Common myeloid progenitor, CD34-positive (primary cell): ENCODE measurements around the gene CPLX4.
"Not testable (repeated sequence)": the region's sequence is repeated elsewhere in the genome, so short reads cannot be mapped to it uniquely, and the experiment has no call there.

Experiments
- CTCF ChIA-PET: fragments of 350-600 bp; sonication (Branson Sonifier 250); formaldehyde crosslinking; loops from one replicate; lab custom pipeline; 2021; ENCODE audit warnings: antibody characterized with exemption; lab: Charles Lee
- POLR2A ChIA-PET: fragments of 350-600 bp; sonication (Branson Sonifier 250); formaldehyde crosslinking; loops from one replicate; lab custom pipeline; 2021; ENCODE audit warnings: antibody characterized with exemption; lab: Charles Lee
- DNase-seq, 3 donors: peaks; one replicate each; pipeline versions ENCODE4 v3.0.0 to v3.0.0-alpha.2; 2013
- H3K27ac ChIP-seq, 2 experiments: 1 replicate in 1 of 2; 2 replicates in 1 of 2; pipeline ENCODE4 v1.7.0; 2013; ENCODE audit warnings: inconsistent platforms in 2 of 2, low read length in 2 of 2, mild to moderate bottlenecking in 2 of 2, low read depth in 1 of 2, moderate library complexity in 1 of 2; ENCODE audit not compliant: severe bottlenecking in 2 of 2, insufficient read depth in 1 of 2, poor library complexity in 1 of 2
- H3K27me3 ChIP-seq, 5 experiments: replicated peaks in 2 of 5; 1 replicate in 3 of 5; 2 replicates in 2 of 5; pipeline versions ENCODE4 v1.6.1 to v1.7.0; 2013; ENCODE audit warnings: low read length in 4 of 5, mild to moderate bottlenecking in 2 of 5, moderate library complexity in 2 of 5, inconsistent platforms in 1 of 5; ENCODE audit not compliant: insufficient read depth in 5 of 5, control insufficient read depth in 4 of 5
- H3K36me3 ChIP-seq, 4 experiments: 1 replicate in 2 of 4; 2 replicates in 2 of 4; pipeline versions ENCODE4 v1.6.1 to v1.7.0; 2013; ENCODE audit warnings: low read length in 3 of 4, control low read depth in 1 of 4, mild to moderate bottlenecking in 1 of 4; ENCODE audit not compliant: control insufficient read depth in 4 of 4, insufficient read depth in 4 of 4
- H3K4me1 ChIP-seq, 4 experiments: 1 replicate in 3 of 4; 2 replicates in 1 of 4; pipeline versions ENCODE4 v1.6.1 to v1.7.1; 2013; ENCODE audit warnings: low read length in 3 of 4, mild to moderate bottlenecking in 3 of 4, control low read depth in 1 of 4, inconsistent platforms in 1 of 4, moderate library complexity in 1 of 4; ENCODE audit not compliant: control insufficient read depth in 4 of 4, insufficient read depth in 4 of 4; ENCODE audit errors: control extremely low read depth in 1 of 4
- H3K4me3 ChIP-seq, 7 experiments: 1 replicate in 4 of 7; 2 replicates in 3 of 7; pipeline versions ENCODE4 v1.5.1 to v1.7.0; 2013; ENCODE audit warnings: mild to moderate bottlenecking in 7 of 7, low read length in 6 of 7, moderate library complexity in 6 of 7, inconsistent platforms in 2 of 7, low read depth in 2 of 7, control low read depth in 1 of 7; ENCODE audit not compliant: insufficient read depth in 4 of 7, control insufficient read depth in 1 of 7; ENCODE audit errors: extremely low read depth in 1 of 7
- H3K9me3 ChIP-seq, 5 experiments: 1 replicate in 4 of 5; 2 replicates in 1 of 5; pipeline versions ENCODE4 v1.6.1 to v1.7.1; 2013; ENCODE audit warnings: low read length in 4 of 5, mild to moderate bottlenecking in 2 of 5, inconsistent platforms in 1 of 5, low read depth in 1 of 5, moderate library complexity in 1 of 5; ENCODE audit not compliant: control insufficient read depth in 4 of 5, insufficient read depth in 2 of 5; ENCODE audit errors: control extremely low read depth in 1 of 5
- WGBS: methylation state at CpG from one replicate; pipeline ENCODE4 v1.1.5; 2013; ENCODE audit not compliant: insufficient coverage; 5-methylcytosine and 5-hydroxymethylcytosine counted together

The CPLX4 gene

DNA sequence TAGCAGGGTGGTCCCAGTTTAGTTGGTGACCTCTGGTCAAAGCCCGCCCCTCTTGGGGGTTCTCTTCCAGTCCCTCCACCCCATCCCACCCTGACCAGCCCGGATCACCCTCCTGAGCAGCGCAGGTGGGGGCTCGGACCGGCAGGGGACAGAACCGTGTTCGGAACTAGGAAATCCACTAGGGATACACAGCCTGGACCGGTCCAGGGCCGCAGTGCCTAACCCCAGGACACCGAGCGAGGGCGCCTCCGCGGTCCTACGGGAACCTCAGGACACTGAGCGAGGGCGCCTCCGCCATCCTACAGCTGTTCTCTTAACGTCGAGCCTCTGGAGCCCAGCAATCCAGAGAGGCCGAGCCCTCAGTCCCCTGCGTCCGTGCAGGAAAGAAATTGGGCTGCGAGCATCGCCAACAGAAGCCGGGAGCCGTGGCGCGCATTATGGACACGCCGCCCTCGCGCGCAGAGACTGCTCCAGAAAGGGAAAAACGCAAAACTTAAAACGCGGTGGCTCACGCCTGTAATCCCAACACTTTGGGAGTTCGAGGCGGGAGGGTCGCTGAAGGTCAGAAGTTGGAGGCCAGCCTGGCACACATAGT lies 53.7 kb downstream of the CPLX4 start:
- ChIA-PET POLR2A (no interaction called here), CTCF (interaction anchor here (1.3 to 4.3 kb wide), 2 partner anchors 8 to 15 kb away, joined by 7 to 27 read pairs; partner anchors contain the start of gene RAX)
- Histone ChIP-seq H3K4me3 (peak overlapping the region in 3 of 7 experiments; percentile 51 to 69 (median 62)), H3K9me3 (peaks cover 0 to 3% (median 1%) of the 10 kb centered on the region in 5 experiments), H3K27ac (no peak overlapping the region), H3K36me3 (no peaks in the 10 kb centered on the region), H3K27me3 (peaks cover 24 to 74% (median 53%) of the 10 kb centered on the region in 5 experiments), H3K4me1 (peaks cover 0 to 31% (median 12%) of the 10 kb centered on the region in 4 experiments)
- DNase-seq: no peak
- WGBS: 10% methylated on average over 32 of the region's 41 CpGs

DNA sequence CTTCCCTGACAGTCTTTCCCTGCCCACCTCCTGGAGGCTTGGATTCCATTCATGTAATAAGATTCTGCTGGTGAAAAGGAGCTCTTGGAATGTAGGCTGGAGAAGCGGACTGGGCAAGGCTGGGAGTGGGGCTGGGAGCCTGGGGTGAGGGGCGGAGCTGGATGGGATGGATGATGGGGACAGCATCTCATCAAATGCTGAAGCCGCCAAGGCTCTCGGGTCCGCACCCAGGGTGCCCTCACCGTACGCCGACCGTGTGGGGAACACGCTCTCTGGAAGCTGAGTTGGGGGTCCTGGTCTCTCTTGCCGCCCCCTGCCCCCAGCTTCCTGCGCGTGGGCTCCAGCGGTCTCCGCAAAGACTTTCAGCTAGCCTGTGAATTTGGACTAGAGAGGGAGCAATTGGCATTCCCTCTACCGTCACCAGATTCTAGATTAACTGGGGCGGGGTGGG lies 54.3 kb downstream of the CPLX4 start:
- peaks cover 24 to 68% (median 50%) of the 10 kb centered on the region in 5 experiments for H3K27me3 ChIP-seq
- 14% methylated on average over 11 of the region's 17 CpGs for WGBS
- DNase-seq: no peak
- H3K4me3 ChIP-seq: no peak overlapping the region
- peaks cover 0 to 27% (median 9%) of the 10 kb centered on the region in 4 experiments for H3K4me1 ChIP-seq
- no peak overlapping the region for H3K27ac ChIP-seq
- peaks cover 0 to 3% (median 1%) of the 10 kb centered on the region in 5 experiments for H3K9me3 ChIP-seq
- ChIA-PET POLR2A (no interaction called here), CTCF (interaction anchor here (1.1 to 4.3 kb wide), 4 partner anchors 9 to 91 kb away, joined by 3 to 27 read pairs (median 5); partner anchors contain the start of gene RAX)
- H3K36me3 ChIP-seq: no peaks in the 10 kb centered on the region

GRCh38 chr18:59263661-59264060 lies 54.8 kb downstream of the CPLX4 start:
- ChIA-PET CTCF (interaction anchor here (0.7 to 4.3 kb wide), 5 partner anchors 9 to 92 kb away, joined by 3 to 27 read pairs (median 3); partner anchors contain the start of gene RAX), POLR2A (no interaction called here)
- H3K4me3 ChIP-seq: no peak overlapping the region
- H3K9me3 ChIP-seq: peaks cover 0 to 3% (median 1%) of the 10 kb centered on the region in 5 experiments
- H3K27me3 ChIP-seq: peaks cover 24 to 63% (median 48%) of the 10 kb centered on the region in 5 experiments
- WGBS: 13% methylated on average over 7 of the region's 16 CpGs
- H3K36me3 ChIP-seq: no peaks in the 10 kb centered on the region
- no peak overlapping the region for H3K27ac ChIP-seq
- no peak for DNase-seq
- peaks cover 0 to 23% (median 6%) of the 10 kb centered on the region in 4 experiments for H3K4me1 ChIP-seq

- CTCF ChIA-PET: interaction anchor here (1.3 to 4.3 kb wide), 2 partner anchors 9 to 12 kb away, joined by 3 to 27 read pairs; no protein-coding TSS in a partner anchor
- WGBS: no CpG with 5 or more reads among the region's 2 CpGs
- POLR2A ChIA-PET, H3K36me3 ChIP-seq, H3K4me3 ChIP-seq, H3K9me3 ChIP-seq, H3K27ac ChIP-seq, DNase-seq: not testable (repeated sequence)
- peaks cover 23 to 49% (median 35%) of the 10 kb centered on the region in 5 experiments for H3K27me3 ChIP-seq
- H3K4me1 ChIP-seq: peaks cover 0 to 13% (median 2%) of the 10 kb centered on the region in 4 experiments
Observed at GRCh38 chr18:59262243-59262642, 56.2 kb downstream of the CPLX4 start.

GRCh38 chr18:59261842-59262241 lies 56.6 kb downstream of the CPLX4 start:
- DNase-seq, H3K9me3 ChIP-seq, POLR2A ChIA-PET, H3K36me3 ChIP-seq, H3K27ac ChIP-seq, H3K4me3 ChIP-seq, CTCF ChIA-PET: not testable (repeated sequence)
- WGBS: no CpG with 5 or more reads among the region's 3 CpGs
- Histone ChIP-seq H3K4me1 (peaks cover 0 to 13% (median 2%) of the 10 kb centered on the region in 4 experiments), H3K27me3 (peaks cover 19 to 45% (median 31%) of the 10 kb centered on the region in 5 experiments)

DNA sequence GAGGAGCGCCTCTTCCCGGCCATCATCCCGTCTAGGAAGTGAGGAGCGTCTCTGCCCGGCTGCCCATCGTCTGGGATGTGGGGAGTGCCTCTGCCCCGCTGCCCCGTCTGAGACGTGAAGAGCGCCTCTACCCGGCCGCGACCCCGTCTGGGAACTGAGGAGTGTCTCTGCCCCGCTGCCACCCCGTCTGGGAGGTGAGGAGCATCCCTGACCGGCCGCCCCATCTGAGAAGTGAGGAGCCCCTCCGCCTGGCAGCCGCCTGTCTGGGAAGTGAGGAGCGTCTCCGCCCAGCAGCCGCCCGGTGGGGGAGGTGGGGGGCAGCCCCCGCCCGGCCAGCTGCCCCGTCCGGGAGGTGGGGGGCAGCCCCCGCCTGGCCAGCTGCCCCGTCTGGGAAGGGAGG lies 63.0 kb downstream of the CPLX4 start:
- H3K27ac ChIP-seq, DNase-seq, CTCF ChIA-PET, H3K4me1 ChIP-seq, H3K4me3 ChIP-seq, H3K9me3 ChIP-seq, H3K36me3 ChIP-seq, POLR2A ChIA-PET: not testable (repeated sequence)
- H3K27me3 ChIP-seq: peaks cover 0 to 10% (median 4%) of the 10 kb centered on the region in 5 experiments
- WGBS: 95% methylated on average over 5 of the region's 30 CpGs
